Activated CD4-positive, alpha-beta T cell treated with anti-CD3 and anti-CD28 coated beads, Interleukin-10, Interleukin-2, amounts not matched to agents 100 ng/mL and 50 ng/mL, durations not matched to agents 16 hours and 8 hours (primary cell): ENCODE results near the gene ARIH2.
"Not testable (repeated sequence)": the region's sequence is repeated elsewhere in the genome, so short reads cannot be mapped to it uniquely, and the experiment has no call there.

Source experiments
- DNase-seq: peaks from one replicate; pipeline ENCODE4 v3.0.0-alpha.2; 2020

The ARIH2 gene

DNA sequence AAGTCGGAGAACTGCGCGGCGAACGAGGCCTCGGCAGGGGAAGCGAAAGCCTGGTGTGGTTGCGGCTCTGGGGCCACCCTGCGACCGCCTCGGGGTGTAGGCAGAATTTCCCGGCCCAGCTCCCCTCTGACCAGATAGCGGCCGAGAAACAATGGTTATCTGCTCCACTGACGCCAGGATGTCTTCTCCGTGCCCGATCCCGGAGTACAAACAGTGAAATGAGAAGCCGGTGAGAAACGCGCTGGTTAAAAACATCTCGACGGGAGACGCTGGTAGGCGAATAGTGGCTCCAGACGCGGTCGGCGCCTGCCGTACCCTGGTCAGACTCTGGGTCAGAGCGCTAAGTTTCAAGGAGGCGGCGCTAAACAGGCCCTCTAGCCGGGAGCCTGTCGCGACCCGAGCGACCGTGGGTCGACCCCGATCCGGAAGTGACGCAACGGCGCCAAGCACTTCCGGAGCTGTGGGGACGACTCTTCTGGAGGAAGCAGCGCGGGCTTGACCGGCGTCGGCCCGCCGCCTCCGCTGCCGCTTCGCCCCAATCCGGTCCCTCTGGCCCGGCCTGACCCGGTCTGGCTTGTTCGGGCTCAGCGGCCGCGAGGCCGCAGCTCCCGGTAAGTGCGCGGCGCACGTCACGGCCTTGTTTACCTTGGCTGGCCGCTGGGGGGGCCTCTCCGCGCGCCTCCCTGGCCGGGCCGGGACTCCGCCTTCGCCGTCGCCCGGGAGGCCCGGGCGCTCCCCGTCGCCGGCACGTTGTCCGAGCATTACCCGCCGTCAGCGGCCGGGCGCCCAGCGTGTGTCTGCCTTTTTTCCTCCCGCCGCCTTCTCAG is at the start of gene ARIH2:
TSS of gene ARIH2 (plus strand) at position 455 of the 827 bp plus-strand sequence. CDS start 8,717 bp downstream, outside the sequence.
- DNase-seq = peak; percentile 96

DNA sequence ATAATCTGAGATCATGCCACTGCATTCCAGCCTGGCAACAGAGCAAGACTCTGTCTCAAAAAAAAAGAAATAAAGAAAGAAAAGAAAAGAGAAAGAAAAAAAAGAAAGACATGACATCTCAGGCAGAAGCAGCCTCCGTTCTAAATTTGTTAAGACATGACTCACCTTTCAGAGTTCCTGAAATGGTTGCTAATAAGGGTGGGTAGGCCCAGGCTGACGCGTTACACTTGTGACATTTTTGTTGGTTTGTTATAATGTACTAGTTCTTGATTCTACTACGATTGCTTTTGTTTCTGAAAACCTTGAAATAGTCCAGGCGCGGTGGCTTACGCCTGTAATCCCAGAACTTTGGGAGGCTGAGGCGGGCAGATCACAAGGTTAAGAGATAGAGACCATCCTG is 41.0 kb upstream of the ARIH2 start:
- no peak for DNase-seq

DNA sequence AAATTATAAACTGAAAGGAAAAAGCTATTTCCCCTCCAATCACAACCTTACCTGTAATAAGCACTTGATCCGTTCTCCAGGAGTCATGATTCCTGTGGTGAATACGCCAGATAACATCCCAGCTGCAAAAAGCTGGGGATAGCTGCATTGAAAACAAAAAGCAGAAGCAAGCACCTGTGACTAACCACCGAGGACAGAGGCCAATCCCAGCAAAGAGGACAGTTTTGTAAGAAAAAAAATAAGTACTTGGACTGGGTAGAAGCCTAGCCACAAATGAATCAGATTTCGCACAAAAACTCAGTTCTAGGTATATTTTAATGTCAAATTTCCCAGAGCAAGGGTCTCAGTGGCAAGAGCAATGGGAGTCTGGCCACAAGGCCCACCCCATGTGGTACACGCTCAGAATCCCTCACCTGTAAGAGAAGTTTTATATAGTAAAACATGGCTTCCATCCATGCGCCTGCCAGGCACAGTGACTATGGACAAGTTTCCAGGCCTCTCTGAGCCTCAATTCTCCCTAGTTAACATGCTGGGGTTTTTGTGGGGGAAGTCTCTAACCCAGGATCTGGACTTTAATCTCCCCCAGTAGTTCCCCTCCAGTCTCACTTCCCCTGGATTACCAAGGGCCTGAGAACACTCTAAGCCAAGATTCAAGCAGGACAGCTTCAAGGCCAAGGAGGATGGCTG is 39.2 kb upstream of the ARIH2 start:
- DNase-seq = no peak

DNA sequence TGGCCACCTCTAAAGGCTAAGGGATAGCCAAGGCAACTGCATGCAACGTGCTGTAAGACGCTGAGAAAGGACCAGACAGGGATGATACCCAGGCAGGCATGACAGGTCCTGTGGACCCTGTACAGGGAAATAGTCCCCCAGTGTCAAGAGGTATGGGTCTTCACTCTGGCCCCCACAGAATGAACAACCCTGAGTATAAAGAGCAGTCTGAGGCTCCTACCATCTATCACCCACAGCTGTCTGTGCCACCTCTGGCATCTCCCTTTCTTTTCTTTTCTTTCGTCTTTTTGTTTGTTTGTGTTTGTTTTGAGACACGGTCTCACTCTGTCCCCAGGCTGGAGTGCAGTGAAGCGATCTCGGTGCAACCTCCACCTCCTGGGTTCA is 38.7 kb upstream of the ARIH2 start:
- no peak for DNase-seq

DNA sequence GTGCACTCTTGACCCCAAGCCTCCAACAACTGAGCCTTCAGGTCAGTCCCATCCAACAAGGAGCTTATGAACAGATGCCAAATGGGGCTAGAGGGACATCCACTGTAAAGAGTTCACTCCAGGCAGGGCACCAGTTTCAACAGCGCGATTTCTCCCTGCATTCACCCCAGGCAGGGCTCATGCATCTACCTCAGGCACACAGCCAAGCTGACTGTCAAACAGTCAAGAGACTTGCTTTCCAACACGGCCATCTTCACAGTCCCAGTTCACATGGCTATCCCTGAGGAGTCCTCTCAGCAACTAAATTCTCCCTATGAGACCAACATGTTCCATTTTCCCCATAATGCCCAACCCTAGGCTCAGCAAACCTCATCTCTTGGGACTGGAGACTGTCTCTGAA is 37.6 kb upstream of the ARIH2 start:
- DNase-seq = no peak

DNA sequence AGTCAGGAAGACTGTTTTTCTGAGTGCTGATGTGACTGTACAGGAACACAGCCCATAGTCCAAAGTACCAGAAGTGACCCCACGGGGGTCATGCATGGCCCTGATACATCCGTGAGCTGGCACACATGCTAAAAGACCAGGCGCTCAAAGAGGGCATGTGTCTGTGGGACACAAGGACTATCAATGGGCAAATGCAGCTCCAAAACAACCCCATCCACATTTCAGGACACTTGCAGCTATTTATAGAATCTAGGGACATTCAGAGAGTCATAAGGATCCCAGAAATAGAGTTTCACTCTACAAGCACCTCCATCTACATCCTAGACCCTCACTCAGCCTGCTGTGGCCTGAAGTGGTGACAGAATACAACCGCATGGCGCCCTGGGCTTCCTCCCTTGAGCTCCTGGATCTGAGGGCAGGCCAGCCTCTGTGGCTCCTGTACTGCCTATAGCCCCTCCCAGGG is 37.0 kb upstream of the ARIH2 start:
- no peak for DNase-seq

DNA sequence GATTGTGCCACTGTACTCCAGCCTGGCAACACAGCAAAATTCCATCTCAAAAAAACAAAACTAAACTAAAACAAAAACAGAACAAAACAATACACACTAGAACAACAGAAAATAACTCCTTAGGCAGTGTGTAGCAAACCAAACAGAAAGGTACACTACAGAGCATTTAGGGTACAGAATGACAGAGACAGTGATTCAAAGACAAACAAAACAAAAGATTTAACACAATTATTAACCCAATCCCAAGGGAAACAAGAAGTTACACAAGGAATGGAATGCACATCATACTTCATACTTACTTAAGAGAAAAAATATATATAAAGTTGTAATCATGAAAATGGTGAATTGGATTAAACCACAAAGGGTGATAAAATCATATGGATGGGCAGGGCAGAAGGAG is 32.9 kb upstream of the ARIH2 start:
- DNase-seq = no peak

DNA sequence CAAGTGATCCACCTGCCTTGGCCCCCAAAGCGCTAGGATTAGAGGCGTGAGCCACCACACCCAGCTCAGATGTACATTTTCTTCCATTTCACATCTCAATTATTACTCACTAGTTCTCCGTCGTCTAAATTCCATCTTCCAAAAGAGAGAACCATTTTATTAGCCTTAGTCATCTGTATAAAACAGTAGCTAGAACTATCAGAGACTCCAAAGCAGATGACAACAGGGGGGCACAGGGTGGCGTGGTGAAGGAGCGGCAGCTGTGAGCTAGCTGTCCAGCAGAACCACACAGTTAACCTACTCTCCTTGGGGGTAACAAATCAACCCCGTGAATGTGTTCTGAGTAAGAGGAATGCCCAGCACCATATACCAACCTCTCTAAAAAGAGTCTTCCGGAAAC is 27.0 kb upstream of the ARIH2 start:
- no peak for DNase-seq

DNA sequence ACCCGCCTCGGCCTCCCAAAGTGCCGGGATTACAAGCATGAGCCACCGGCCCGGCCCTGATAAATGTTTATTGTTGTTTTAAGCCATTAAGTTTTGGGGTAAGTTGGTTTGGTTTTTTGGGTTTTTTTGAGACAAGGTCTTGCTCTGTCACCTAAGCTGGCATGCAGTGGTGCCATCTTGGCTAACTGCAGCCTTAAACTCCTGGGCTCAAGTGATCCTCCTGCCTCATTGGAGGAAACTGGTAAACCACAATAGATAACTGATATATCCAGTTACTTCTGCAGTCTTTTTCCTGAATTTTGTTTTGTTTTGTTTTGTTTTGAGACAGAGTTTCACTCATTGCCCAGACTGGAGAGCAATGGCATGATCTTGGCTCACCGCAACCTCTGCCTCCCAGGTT is 24.1 kb upstream of the ARIH2 start:
- no peak for DNase-seq

DNA sequence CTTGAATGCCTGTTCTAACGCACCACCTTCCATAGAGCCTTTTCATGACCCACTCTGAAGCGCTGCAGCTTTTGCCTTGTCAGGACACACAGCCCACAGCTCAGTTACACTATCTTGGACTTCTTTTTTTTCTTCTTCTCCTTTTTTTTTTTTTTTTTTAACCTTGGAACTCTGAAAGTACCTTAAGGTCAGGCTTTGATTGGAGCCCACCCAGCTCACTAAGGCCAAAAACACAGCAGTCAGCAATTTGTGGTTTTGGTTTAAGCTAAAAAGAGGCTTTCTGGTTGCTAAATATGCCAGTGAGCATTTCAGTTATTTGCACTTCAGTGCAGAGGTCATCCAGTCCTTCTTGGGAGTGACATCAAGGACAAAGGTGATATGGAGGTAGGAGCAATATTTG is 21.7 kb upstream of the ARIH2 start:
- DNase-seq = no peak

DNA sequence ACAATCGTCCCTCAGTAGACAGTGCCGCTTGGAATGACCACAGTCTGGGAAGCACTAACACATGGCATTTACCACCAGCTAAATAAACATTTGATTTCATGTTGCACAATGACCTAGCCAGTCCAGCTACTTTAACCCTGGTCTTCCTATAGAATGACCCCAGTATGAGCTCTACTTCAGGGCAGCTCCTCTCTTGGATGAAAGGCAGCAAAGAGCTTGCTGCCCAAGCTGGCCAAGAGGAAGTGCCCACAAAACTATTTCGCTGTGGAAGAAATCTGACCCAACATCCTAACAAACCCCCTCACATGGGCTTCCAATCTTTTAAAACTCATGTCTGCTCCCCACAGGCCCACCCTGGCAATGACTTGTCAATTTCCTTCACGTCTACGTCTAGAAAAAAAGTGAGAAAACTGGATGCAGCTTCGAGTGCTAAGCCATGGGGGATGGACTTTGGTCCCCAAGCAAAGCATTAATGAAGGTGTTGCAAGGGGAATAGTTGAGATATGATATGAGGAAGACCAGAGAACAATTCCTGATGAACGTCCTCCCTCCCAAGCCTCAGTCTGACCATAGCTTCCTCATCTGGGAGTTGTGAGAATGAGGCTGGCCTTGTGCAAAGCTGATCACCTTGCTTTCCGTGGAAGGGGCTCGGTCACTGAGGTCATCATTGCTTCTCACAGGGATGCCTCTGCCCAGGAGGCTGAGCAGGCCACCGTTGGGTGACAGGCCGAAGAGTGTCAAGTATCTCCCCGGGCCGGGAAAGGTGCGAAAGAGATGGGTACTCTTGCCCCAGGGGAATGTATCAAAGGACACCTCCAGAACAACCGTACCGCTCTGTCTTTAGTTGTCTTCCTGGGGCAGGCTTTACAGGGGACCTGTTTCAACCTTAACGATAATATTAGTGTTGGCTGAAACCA is 20.9 kb upstream of the ARIH2 start:
- peak; percentile 10 for DNase-seq

DNA sequence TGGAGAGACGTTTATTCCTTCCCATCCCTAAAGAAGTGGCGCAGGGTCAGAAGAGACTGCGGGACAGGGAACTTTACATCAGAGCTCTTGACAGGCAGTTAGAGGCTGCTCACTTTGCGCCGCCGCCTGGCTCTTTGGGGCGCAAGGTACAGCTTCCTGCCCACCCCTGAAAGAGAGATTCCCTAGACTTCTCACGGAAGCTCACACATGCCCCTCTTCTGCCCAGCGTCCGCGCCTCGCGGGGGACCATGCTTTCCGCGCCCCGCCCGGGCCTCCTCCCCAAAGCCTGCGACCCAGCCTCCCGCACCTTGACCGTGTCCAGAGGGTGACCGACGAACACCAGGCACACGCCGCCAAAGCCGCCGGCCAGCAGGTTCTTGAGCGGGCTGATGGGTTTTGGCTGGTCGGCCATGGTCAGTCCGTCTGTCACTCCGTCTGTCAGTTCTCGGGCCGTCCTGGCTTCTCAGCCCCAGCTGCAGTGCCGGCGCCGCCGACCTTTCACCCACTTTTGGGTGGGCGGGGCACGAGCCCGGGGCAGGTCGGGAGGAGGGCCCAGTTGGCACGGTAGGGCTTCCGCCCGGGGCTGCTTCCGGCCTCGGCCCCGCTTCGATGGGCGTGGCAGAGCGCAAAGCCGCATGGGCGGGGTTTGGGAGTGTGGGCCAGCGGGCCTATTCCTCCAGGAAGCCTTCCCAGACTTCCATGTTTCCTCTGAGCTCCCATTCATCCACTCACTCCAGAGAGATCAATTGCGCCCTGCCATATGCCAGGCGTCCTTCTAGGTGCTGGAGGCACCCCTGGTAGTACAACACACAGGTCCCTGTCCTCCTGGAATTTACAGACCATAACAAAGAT is 20.0 kb upstream of the ARIH2 start, which contains the start of gene SLC25A20:
TSS of gene SLC25A20 (minus strand) at position 500 of the 852 bp plus-strand sequence. CDS start at position 412, 88 bp downstream.
- peak; percentile 97 for DNase-seq

DNA sequence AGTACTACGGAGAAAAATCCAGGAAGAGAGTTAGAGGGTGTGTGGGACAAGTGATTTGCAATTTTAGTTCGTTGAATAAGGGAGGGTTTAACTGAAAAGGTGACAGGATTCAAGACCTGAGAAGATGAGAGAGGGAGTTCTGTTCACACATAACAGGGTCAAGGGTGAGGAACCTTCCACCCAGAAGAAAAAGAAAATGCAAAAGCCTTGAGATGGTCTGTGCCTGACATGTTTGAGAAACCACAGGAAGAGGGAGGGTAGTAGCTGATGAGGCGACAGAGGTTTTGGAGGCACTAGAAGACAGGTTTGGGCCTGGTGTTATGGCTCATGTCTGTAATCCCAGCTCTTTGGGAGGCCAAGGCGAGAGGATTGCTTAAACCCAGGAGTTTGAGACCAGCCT is 19.4 kb upstream of the ARIH2 start:
- DNase-seq = peak; percentile 47

DNA sequence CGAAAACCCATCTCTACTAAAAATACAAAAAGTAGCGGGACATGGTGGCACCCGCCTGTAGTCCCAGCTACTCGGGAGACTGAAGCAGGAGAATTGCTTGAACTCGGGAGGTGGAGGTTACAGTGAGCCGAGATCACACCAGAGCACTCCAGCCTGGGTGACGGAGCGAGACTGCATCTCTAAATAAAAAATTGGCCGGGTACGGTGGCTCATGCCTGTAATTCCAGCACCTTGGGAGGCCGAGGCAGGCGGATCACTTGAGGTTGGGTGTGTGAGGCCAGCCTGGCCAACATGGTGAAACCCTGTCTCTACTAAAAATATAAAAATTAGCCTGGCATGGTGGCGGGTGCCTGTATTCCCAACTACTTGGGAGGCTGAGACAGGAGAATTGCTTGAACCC is 11.6 kb upstream of the ARIH2 start:
- DNase-seq = not testable (repeated sequence)

DNA sequence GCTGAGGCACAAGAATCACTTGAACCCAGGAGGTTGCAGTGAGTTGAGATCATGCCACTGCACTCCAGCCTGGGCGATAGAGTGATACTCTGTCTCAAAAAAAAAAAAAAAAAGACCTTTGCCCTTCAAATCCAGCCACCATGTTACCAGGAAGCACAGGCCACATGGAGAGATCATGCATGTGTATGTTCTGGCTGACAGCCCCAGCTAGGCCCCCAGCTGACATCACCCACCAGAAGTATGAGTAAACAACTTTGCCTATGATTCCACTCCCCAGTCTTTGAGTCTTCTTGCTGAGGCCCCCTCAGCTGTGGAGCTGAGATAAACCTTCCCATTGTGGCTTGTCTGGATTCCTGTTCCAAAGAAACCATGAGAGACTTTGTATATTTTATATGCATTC is 3.3 kb upstream of the ARIH2 start:
- no peak for DNase-seq

DNA sequence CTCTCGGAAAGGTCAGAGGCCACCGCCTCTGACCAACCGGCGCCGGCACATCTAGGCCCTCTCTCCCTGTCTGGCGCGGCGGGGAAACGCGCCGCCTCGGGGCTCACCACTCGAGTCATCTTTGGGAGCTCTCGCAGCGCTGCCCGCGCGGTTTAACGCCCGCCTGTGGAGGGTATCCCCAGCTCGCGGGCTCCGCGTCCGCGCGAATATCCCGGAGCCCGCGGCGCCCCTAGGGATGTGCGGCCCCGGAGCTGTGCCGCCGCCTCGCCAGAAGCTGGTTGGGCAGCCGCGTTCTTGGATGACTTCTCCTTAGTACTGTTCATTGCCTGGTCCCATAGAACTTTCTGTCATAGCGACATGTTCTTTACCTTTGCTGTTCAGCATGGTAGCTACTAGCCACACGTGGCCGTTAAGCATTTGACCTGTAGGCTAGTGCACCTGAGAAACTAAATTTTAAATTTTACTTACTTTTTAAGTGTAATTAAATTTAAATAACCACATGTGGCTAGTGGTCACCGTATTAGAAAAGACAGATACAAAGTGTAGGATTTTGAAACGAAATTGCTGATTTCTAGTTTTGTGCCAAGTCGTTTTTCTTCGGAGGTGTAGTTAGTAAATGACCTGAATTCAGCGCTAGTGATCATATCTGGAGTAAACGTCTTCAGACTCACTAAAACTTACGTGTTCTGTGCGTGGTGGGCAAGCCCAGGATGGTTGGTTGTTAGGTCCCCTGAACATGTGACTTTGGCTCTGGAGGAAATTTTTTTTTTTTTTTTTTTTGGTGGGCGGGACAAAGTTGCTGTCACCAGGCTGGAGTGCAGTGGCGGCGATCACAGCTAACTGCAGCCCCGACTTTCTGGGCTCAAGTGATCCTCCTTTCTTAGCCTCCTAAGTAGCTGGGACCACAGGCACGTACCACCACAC is 835 bp downstream of the ARIH2 start:
- peak; percentile 81 for DNase-seq

DNA sequence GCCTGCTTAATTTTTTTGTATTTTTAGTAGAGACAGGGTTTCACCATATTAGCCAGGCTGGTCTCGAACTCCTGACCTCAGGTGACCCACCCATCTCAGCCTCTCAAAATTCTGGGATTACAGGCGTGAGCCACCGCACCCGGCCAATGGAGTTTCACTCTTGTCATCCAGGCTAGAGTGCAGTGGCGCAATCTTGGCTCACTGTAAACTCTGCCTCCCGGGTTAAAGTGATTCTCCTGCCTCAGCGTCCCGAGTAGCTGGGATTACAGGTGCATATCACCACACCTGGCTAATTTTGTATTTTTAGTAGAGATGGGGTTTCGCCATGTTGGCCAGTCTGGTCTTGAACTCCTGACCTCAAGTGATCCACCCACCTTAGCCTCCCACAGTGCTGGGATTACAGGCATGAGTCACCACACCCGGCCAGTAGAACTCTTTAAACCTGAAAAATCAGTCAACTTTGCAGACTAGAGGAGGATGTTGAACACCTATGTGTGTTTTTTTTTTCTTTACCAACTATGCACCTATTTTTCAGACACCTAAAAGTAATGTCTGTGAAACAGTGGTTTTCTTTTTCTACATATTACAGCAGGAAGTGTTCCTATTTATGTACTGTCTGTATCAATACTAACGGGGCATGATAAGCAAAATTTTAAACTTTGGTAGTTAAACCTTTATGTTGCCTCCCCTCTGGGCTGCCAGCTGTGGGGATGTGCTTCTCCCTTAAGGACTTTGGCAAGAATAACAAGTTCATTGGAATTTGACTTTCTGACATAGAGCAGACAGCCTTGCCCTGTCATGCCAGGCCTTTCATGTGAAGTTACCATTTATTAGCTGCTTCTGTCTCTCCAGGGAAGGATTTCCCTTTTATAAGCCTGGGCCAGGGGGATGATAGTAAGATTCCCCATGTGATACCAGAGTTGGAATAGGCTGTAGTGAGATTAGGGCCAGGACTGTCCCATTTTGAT is 8.1 kb downstream of the ARIH2 start:
- DNase-seq = peak; percentile 42

DNA sequence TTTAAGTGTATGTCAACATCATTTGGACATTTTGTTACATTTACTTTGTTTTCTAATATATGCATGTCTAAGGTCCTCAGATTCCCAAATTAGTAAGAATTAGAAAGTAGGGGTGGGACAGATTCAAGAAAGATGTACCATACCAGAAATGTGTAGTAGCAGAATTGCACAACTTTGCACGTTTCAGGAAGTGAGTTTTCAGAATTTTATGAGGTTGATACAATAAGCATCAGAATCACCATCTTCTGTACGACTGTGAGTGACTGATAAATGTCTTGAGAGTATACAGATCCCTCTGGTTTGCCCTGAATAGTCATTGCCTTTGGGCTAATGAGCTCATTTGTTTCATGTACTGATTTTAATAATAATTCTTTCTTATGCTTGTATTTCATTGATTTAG is 9.3 kb downstream of the ARIH2 start:
- peak; percentile 65 for DNase-seq

DNA sequence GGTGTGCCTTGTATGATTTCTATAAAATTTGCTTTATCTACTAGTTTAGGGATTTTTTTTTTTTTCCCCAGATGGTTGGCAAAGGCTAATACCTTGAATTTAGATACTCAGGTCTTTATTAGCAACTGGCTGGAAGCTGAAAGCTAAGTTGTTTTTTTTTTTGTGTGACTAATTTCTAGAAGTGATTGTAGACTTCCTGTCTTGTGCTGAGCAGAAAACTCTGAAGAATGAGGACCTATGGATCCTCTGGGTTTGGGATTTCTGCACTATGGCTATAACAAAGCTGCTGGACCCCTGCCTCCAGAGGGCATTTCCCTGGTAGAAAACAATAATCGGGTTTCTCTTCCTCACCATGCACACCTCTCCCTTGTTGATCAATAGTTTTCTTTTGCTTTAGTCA is 10.0 kb downstream of the ARIH2 start:
- DNase-seq = peak; percentile 24
